H1 (cell line): ENCODE data around the gene LEMD2. TPM values are rescaled to one million over a fixed set of nuclear protein-coding genes. Genes with fewer than 3 reads are reported as not detected.

Source experiments
- CBX5 ChIP-seq: fragments of 300-800, 300-1000 bp; sonication (generic); IDR thresholded peaks from 2 replicates; pipeline ENCODE4 v1.7.1; 2016; ENCODE audit warnings: antibody characterized with exemption, low read length, low read depth
- NANOG ChIP-seq: IDR thresholded peaks from 2 replicates; pipeline ENCODE4 v1.6.1; 2011; ENCODE audit warnings: low read length, low read depth, mild to moderate bottlenecking, inconsistent platforms; ENCODE audit not compliant: insufficient read depth, poor library complexity, severe bottlenecking
- PHF8 ChIP-seq: fragments of 200-600 bp; sonication (generic); conservative IDR thresholded peaks from 2 replicates; pipeline ENCODE4 v1.7.1; 2012; ENCODE audit warnings: low read depth, mild to moderate bottlenecking, inconsistent platforms, low read length, moderate library complexity
- RXRA ChIP-seq: IDR thresholded peaks from 2 replicates; pipeline ENCODE4 v1.6.1; 2011; ENCODE audit warnings: low read depth, mild to moderate bottlenecking, low read length, moderate library complexity; ENCODE audit not compliant: insufficient read depth
- SIX5 ChIP-seq: IDR thresholded peaks from 2 replicates; pipeline ENCODE4 v1.6.1; 2011; ENCODE audit warnings: mild to moderate bottlenecking, low read depth, low read length
- TBP ChIP-seq: IDR thresholded peaks from 2 replicates; pipeline ENCODE4 v1.6.1; 2011; ENCODE audit warnings: low read depth, low read length, improper control_type of control experiment
- TCF12 ChIP-seq: IDR thresholded peaks from 2 replicates; pipeline ENCODE4 v1.6.1; 2011; ENCODE audit warnings: low read depth, mild to moderate bottlenecking, low read length
- polyA plus RNA-seq, 7 experiments: library from polyadenylated mRNA; depleted of rRNA in 3 of 7; stranded (reverse) in 5 of 7; unstranded in 2 of 7; fragments of >200 nt in 5 of 7; fragments of 200-250 nt in 2 of 7; gene quantifications; 1 replicate in 5 of 7; 2 replicates in 1 of 7; 4 replicates in 1 of 7; pipeline versions ENCODE4 v1.2.1 to v1.2.3, GENCODE V29; 2011 to 2013; ENCODE audit warnings: missing spikeins in 2 of 7, mixed read lengths in 2 of 7
- total RNA-seq: library from RNA; stranded (reverse); fragmentation: NEBNext Ultra II Directional; extraction: Animal tissue kit (Norgen Biotek cat#: 25700); gene quantifications from 2 replicates; pipeline ENCODE4 v1.2.1, GENCODE V29; 2021
- TF ChIP-seq, protein P1 (sequence below): fragments of 300-600 bp; sonication (generic); IDR thresholded peaks from 2 replicates; pipeline ENCODE4 v1.7.1; 2012; ENCODE audit warnings: low read length, moderate library complexity, mild to moderate bottlenecking, inconsistent platforms; ENCODE audit not compliant: insufficient replicate concordance

Gene LEMD2
- total and polyA plus RNA-seq, 2 of the 8 experiments (the other 6 are each of a cell fraction or from before 2014, with no cell fraction given), result 32.7 to 57.3 TPM

DNA sequence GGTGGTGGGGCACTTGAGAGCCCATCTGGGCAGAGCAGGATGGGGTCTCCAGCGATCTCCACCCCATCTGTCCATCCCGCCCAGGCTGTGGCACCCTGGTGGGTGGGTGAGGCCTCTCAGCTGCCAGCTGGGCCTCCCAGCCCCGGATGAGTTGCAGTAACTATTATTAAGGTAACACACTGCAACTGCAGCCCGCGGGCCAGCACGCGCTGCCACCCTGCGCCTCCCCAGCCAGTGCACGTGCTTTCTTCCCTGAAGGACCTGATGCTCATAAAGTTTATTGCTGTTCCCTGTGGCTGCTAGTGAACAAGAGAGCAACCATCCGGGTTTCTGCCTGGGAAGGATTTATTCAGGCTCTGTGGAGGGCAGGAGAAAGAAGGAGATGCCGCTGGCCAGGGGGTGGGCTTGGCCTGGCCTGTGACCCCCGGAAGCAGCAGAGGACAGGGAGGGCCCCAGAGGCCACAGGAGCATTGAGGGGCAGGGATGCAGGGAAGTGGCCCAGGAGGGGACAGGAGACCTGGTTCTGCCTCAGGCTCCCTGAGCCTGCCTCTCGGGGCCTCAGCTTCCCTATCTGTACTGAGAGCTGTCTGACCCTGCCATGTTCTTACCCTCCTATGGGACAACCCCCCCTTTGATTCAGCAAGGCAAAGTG lies 43.9 kb downstream of the LEMD2 start (continued):
- TF ChIP-seq PHF8 (no peak), RXRA (no peak), TBP (no peak), NANOG (no peak), TCF12 (no peak), CBX5 (no peak), SIX5 (no peak)
- TF ChIP-seq, protein P1, sequence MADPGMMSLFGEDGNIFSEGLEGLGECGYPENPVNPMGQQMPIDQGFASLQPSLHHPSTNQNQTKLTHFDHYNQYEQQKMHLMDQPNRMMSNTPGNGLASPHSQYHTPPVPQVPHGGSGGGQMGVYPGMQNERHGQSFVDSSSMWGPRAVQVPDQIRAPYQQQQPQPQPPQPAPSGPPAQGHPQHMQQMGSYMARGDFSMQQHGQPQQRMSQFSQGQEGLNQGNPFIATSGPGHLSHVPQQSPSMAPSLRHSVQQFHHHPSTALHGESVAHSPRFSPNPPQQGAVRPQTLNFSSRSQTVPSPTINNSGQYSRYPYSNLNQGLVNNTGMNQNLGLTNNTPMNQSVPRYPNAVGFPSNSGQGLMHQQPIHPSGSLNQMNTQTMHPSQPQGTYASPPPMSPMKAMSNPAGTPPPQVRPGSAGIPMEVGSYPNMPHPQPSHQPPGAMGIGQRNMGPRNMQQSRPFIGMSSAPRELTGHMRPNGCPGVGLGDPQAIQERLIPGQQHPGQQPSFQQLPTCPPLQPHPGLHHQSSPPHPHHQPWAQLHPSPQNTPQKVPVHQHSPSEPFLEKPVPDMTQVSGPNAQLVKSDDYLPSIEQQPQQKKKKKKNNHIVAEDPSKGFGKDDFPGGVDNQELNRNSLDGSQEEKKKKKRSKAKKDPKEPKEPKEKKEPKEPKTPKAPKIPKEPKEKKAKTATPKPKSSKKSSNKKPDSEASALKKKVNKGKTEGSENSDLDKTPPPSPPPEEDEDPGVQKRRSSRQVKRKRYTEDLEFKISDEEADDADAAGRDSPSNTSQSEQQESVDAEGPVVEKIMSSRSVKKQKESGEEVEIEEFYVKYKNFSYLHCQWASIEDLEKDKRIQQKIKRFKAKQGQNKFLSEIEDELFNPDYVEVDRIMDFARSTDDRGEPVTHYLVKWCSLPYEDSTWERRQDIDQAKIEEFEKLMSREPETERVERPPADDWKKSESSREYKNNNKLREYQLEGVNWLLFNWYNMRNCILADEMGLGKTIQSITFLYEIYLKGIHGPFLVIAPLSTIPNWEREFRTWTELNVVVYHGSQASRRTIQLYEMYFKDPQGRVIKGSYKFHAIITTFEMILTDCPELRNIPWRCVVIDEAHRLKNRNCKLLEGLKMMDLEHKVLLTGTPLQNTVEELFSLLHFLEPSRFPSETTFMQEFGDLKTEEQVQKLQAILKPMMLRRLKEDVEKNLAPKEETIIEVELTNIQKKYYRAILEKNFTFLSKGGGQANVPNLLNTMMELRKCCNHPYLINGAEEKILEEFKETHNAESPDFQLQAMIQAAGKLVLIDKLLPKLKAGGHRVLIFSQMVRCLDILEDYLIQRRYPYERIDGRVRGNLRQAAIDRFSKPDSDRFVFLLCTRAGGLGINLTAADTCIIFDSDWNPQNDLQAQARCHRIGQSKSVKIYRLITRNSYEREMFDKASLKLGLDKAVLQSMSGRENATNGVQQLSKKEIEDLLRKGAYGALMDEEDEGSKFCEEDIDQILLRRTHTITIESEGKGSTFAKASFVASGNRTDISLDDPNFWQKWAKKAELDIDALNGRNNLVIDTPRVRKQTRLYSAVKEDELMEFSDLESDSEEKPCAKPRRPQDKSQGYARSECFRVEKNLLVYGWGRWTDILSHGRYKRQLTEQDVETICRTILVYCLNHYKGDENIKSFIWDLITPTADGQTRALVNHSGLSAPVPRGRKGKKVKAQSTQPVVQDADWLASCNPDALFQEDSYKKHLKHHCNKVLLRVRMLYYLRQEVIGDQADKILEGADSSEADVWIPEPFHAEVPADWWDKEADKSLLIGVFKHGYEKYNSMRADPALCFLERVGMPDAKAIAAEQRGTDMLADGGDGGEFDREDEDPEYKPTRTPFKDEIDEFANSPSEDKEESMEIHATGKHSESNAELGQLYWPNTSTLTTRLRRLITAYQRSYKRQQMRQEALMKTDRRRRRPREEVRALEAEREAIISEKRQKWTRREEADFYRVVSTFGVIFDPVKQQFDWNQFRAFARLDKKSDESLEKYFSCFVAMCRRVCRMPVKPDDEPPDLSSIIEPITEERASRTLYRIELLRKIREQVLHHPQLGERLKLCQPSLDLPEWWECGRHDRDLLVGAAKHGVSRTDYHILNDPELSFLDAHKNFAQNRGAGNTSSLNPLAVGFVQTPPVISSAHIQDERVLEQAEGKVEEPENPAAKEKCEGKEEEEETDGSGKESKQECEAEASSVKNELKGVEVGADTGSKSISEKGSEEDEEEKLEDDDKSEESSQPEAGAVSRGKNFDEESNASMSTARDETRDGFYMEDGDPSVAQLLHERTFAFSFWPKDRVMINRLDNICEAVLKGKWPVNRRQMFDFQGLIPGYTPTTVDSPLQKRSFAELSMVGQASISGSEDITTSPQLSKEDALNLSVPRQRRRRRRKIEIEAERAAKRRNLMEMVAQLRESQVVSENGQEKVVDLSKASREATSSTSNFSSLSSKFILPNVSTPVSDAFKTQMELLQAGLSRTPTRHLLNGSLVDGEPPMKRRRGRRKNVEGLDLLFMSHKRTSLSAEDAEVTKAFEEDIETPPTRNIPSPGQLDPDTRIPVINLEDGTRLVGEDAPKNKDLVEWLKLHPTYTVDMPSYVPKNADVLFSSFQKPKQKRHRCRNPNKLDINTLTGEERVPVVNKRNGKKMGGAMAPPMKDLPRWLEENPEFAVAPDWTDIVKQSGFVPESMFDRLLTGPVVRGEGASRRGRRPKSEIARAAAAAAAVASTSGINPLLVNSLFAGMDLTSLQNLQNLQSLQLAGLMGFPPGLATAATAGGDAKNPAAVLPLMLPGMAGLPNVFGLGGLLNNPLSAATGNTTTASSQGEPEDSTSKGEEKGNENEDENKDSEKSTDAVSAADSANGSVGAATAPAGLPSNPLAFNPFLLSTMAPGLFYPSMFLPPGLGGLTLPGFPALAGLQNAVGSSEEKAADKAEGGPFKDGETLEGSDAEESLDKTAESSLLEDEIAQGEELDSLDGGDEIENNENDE, result no peak
